ENCODE results near the gene LIMA1. TPM values are rescaled to one million over a fixed set of nuclear protein-coding genes. Genes with fewer than 3 reads are reported as not detected.
A peak's percentile ranks its signal among the peaks of the same experiment; 100 is the strongest.
"Not testable (repeated sequence)": the region's sequence is repeated elsewhere in the genome, so short reads cannot be mapped to it uniquely, and the experiment has no call there.

LIMA1 gene
- total RNA-seq, 1 donor from 2014 or later: 30.9 TPM

DNA sequence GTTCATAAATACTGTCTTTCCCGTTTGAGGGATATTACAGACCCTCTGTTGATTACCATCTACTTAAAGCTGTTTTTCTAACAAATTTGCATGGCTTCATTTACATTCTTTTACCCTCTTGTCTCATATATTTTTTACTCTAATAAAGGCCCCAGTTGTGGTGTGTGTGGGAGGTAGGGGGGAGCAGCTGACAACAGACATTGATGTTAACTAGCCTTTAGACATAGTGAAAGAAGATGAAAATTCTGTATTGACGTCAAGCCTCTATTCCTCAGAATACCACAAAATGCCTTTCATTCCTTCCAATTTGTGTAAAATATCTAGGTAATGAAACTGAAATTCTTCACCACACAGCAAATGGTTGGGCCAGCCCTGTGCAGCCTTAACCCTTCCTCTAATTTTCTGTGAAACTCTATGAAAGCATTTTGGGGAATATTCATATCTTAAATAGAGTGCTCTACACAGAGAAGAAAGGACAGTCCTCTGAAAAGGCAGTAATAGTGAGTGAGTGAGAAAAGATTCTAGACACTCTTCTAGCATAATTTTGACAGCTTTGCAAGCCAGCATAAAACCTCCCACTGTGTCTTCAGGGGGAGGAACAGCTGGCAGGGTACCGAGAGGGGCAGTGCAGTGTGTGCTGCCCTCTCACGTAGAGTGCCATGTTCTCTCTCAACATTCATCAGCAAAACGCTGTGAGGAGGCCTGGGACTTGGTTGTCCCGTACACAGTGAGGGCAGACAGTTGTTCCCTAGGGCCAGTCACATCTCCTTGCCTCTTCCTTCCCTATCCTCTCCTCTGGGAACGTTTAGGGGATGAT, 96.0 kb downstream of the LIMA1 start:
- no peak for DNase-seq (ENCODE audit: low read depth in 2 of 2)

DNA sequence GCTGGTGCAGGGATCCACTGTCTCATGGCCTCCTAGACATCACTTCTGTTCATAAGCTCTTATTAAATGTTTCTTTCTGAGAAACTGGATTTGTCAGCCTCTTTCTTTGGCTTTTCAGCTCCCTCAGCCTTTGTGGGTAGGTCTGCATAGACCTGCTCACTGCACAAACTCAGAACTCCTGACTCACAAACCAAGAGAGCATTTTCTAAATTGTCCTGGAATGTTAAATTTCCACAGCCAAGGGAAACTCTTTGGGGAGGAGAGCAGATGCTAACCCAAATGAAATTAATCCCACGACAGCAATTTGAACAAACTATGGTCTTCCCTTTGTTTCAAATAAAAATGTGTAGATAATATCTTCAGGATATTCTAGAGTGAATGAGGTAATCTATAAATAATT, 96.6 kb downstream of the LIMA1 start:
- no peak for DNase-seq (ENCODE audit: low read depth in 2 of 2)

GRCh38 chr12:50185970-50186663, 97.2 kb downstream of the LIMA1 start:
- DNase-seq (ENCODE audit: low read depth in 2 of 2): peak; percentile 67 to 89

GRCh38 chr12:50185301-50185895, 97.9 kb downstream of the LIMA1 start:
- no peak for DNase-seq (ENCODE audit: low read depth in 2 of 2)

GRCh38 chr12:50184261-50184660, 99.1 kb downstream of the LIMA1 start:
- no peak for DNase-seq (ENCODE audit: low read depth in 2 of 2)

DNA sequence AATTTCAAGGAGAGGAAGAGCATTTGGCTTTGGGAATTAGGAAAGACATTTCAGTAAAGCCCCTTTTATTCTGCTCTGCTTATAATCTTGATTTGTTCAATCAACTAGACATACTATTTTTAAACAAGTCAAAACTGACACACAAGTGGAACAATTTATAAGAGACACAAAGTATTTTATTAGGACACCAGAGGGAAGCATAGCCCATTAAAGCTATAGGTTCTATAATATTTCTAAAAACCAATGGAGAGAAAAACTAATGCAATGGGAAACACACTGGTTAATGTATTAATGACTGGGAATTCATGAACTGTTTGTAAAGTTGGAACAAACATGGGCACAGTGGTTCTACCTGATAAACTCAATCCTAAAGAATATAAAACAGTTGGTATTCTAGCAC, 100.9 kb downstream of the LIMA1 start:
- peak in 1 of 2 donors; percentile 13 for DNase-seq (ENCODE audit: low read depth in 2 of 2)

DNA sequence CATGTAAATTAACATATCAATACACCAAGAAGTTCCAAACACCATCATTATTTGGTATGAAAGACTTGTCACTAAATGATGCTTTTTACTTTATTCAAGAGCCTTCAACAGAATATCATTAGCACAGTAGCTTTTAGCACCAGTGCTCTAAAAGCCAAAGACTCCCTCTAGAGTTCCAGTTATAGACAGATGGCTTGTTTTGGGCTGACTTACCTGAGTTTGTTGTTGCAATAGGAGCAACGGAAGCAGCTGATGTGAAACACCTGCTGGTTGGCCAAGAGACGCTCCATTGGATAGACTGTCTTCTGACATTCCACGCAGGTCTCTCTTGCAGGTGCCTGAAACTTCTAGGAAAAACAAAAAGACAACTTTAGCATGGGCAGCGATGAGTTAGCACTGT, 101.6 kb downstream of the LIMA1 start:
- no peak for DNase-seq (ENCODE audit: low read depth in 2 of 2)

DNA sequence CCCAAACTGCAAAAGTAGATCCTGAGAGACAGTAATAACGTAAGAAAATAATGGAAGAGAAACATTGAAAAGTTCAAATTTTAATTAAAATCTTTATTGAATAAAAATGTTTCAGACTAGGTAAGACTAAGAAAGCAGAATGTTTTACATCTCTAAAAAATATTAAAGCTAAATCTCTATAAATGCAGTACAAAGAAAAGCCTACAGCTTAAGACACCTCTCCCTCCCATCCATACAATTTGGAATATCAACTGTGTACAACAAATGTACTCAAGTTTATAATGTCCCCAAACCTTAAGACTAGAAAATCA, 107.6 kb downstream of the LIMA1 start:
- DNase-seq (ENCODE audit: low read depth in 2 of 2): no peak

- DNase-seq (ENCODE audit: low read depth in 2 of 2): peak; percentile 64 to 80
Observed at GRCh38 chr12:50174971-50175715, 108.2 kb downstream of the LIMA1 start.

- DNase-seq (ENCODE audit: low read depth in 2 of 2): peak; percentile 92 to 98
Observed at GRCh38 chr12:50167049-50167828, 116.1 kb downstream of the LIMA1 start, which contains the start of gene CERS5. Gene CERS5, minus strand, starts transcription at chr12:50167369. Its CDS starts 72 bp downstream, at chr12:50167297.

GRCh38 chr12:50166799-50167048, 116.6 kb downstream of the LIMA1 start:
- no peak for DNase-seq (ENCODE audit: low read depth in 2 of 2)

DNA sequence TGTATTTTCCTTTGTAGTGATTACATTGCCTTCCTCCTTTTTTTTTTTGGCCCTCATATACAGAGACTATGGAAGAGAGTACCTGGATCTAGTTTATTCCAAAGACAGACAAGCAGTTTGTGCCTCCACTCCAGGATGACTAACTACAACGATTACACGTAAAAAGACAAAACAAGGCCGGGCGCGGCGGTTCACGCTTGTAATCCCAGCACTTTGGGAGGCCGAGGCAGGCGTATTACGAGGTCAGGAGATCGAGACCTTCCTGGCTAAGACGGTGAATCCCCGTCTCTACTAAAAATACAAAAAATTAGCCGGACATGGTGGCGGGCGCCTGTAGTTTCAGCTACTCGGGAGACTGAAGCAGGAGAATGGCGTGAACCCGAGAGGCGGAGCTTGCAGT, 118.4 kb downstream of the LIMA1 start:
- DNase-seq (ENCODE audit: low read depth in 2 of 2): no peak

DNA sequence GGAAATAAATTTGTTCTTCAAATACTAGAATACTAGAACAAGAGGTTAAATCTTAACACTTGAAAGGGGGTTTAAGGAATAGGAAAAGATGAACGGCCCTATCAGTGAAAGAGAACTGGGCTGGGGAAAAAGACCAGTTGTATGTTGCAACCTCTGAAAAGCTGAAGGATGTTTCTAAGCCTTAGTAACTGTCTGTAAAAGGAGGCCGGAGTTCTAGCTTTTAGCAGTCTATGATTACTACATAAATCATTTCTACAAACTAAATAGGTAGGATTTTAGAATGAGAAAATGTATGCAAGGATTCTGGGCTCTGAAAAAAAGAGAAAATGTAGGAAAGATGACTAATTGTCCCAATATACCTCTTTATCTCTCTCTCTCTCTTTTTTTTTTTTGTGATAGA, 121.1 kb downstream of the LIMA1 start:
- DNase-seq (ENCODE audit: low read depth in 2 of 2): no peak

GRCh38 chr12:50160643-50161042, 122.7 kb downstream of the LIMA1 start:
- DNase-seq (ENCODE audit: low read depth in 2 of 2): no peak

DNA sequence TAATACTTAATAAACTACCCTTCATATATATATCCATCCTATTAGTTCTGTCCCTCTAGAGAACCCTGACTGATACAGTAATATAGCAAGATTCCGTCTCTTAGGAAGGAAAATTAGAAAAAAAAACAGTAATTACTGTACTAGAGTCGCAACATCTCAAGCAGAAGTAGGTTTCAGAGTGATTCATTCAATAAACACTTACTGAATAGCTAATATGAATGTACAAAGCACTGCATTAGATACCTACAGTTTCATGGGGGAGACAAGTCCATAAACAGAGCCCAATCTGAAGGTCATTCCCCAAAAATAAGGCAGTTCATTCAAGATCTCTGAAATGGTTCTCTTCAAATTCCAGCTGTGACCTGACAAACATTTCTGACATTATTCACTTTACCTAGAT, 126.1 kb downstream of the LIMA1 start:
- no peak for DNase-seq (ENCODE audit: low read depth in 2 of 2)

DNA sequence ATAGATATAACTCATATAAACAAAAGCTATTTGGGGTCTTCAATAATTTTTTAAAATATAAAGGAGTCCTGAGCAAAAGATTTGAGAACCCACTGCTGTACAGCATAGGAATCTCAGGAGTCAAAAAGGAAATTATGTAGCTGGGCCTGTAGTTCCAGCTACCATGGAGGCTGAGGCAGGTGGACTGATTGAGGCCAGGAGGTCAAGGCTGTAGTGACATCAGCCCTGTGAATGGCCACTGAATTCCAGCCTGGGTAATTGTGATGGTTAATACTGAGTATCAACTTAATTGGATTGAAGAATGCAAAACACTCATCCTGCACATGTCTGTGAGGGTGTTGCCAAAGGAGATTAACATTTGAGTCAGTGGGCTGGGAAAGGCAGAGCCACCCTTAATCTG, 126.7 kb downstream of the LIMA1 start:
- no peak for DNase-seq (ENCODE audit: low read depth in 2 of 2)

DNA sequence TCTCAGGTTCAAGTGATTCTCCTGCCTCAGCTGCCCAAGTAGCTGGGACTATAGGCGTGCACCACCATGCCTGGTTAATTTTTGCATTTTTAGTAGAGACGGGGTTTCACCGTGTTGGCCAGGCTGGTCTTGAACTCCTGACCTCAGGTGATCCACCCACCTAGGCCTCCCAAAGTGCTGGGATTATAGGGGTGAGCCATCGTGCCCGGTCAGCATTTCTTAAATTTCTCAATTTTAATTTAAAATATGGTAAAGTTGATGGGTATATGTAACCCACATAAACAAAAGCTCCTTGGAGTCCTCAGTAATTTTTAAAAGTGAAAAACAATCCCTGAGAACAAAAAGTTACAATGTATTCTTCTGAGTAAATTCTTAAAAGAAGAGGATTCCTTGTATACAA, 128.4 kb downstream of the LIMA1 start:
- DNase-seq (ENCODE audit: low read depth in 2 of 2): not testable (repeated sequence)

GRCh38 chr12:50151047-50151687, 132.2 kb downstream of the LIMA1 start:
- no peak for DNase-seq (ENCODE audit: low read depth in 2 of 2)

- DNase-seq (ENCODE audit: low read depth in 2 of 2): no peak
Observed at GRCh38 chr12:50149311-50149710, 134.0 kb downstream of the LIMA1 start.

DNA sequence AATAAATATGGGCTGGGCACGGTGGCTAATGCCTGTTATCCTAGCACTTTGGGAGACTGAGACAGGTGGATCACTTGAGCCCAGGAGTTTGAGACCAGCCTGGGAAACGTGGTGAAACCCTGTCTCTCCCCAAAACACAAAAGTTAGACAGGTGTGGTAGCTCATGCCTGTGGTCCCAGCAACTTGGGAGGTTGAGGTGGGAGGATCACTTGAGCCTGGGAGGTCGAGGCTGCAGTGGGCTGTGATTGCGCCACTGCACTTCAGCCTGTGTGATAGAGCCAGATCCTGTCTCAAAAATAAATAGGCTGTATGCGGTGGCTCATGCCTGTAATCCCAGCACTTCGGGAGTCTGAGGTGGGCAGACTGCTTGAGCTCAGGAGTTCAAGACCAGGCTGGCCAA, 135.3 kb downstream of the LIMA1 start:
- not testable (repeated sequence) for DNase-seq (ENCODE audit: low read depth in 2 of 2)

GRCh38 chr12:50147281-50147680, 136.0 kb downstream of the LIMA1 start:
- DNase-seq (ENCODE audit: low read depth in 2 of 2): no peak

All from dermis microvascular lymphatic vessel endothelial cell (primary cell).